GM18505 (cell line): ENCODE data around the gene PTGDS.

Experiments used
- ATAC-seq: cut with Tn5 transposase; IDR thresholded peaks from one replicate; pipeline ENCODE4 v1.9.1; 2021; ENCODE audit not compliant: unreplicated experiment
- POLR2A ChIP-seq: IDR thresholded peaks from 4 replicates; pipeline ENCODE4 v1.6.1; 2011; ENCODE audit warnings: borderline replicate concordance; ENCODE audit not compliant: insufficient read depth, insufficient read length; ENCODE audit errors: extremely low read depth

The PTGDS gene

DNA sequence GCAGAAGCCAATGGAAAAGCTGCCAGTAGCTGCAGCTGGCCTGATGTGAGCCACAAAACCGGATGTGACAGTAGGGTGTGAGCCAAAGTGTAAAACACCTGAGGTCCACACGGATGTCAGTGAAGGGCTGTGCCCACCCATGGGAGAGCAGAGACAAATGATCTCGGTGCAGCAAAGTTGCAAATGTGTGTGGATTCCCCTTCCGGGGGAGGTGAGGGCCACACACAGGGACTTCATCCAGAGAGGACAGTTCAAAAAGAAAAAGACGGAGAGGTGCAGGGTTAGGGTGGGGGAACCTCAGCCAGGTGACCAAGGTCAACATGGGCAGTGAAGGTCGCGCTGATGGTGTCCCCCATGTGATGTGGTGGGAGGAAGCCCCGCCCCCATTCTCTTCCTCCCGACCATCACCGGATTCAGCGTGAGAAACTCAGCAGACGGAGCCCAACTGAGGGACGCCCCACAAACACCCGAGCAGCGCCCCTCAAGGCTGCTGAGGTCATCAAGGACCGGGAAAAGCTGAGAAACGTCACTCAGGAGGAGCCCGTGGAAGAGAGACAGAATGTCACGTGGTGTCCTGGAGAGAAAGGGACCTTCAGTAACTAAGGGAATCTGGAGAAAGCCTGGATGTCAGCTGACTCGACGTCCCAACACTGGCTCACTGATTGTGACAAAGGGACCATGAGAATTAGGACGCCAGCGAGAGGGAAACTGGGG, 11.4 kb upstream of the PTGDS start:
- ATAC-seq, result no peak
- TF ChIP-seq POLR2A, result no peak

DNA sequence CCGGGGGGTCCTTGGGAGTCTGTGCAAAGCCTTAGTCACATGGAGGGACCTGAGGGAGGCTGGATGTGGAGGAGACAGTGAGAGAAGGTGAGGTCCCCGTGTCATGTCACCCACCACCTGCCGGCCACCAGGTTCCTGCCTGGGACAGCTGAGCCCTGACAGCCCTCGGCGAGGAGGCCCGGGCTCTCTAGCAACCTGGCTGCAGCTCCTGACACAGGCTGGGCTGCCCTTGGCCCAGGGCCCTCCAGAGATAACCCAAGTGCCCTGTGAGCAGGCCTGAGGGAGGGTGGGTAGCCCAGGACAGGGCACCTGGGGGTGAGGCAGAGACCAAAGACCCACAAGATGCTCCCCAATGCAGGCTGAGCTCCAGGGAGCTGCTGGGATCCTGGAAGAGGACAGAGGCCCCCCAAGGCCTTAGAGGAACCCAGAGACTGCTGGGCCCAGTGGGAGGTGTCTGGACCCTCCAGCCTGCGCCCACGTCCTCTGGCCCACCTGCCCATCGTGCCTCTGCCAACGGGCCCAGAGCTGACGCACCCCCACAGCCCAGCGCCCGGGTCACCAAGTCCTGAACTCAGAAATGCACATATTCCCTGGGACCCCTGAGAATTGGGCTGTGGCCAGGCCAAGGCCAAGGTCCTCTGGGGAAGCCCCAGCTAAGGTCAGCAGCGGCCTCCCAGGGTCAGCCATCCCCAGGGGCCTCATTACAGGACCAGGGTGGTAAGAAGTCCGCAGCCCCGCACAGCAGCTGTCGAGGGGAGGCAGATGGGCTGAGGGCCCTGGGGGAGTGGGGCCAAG, 8.8 kb upstream of the PTGDS start:
- no peak for TF ChIP-seq POLR2A
- ATAC-seq, result no peak

DNA sequence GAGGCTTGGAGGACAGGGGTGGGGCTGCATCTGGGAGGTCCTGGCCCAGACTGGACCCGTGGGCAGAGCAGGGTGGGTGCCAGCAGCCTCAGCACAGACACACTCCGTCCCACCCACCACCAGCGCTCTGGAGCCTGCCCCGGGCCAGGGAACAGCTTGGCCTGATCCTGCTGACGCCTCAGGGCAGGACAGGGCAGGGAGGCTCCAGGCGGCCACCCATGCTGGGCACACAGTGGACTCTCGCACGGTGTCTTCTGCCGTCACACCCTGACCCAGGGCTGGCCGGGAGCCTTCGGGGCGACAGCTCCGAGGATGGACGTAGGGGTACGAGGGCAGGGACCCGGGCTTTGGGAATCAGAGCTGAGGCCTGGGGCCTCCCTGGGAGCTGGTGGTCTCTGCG, 8.2 kb upstream of the PTGDS start:
- TF ChIP-seq POLR2A, result no peak
- no peak for ATAC-seq

DNA sequence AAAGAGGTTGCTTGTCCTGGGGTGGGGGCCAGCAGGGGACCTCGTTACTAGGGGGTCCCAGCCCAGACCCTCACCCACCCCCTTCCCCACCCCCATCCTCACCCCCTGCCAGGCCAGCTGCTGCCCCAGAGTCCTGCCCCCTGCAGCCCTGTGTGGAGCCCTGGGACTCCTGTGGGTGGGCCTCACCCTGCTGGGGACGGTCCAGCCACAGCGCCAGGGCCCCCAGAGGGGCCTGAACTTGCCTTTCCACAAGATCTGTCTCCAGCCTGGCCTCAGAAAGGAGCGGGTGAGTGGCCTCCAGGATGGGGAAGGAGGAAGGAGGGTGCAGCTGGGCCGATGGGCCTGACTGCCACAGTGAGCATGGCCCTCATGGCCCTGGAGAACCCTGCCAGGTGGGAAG, 7.5 kb upstream of the PTGDS start:
- TF ChIP-seq POLR2A, result no peak
- no peak for ATAC-seq

DNA sequence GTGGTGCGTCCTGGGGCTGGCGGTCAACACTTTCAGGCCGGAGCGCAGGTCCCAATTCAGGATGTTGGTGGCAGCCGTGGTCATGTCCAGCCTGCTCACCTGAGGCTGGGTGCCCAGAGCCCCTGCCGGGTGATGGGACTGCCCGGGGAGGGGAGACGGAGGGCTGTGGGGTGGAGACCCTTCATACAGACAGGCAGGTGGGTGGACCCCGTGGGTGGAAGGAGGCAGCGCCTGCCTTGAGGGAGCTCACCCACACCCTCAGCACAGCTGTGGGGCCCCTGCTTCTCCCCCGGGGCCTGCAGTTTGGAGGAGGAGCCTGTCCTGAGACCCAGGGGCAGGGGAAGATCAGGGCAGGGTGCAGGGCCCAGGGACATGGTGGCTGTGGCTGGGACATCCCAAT, 6.9 kb upstream of the PTGDS start:
- TF ChIP-seq POLR2A, result no peak
- no peak for ATAC-seq

DNA sequence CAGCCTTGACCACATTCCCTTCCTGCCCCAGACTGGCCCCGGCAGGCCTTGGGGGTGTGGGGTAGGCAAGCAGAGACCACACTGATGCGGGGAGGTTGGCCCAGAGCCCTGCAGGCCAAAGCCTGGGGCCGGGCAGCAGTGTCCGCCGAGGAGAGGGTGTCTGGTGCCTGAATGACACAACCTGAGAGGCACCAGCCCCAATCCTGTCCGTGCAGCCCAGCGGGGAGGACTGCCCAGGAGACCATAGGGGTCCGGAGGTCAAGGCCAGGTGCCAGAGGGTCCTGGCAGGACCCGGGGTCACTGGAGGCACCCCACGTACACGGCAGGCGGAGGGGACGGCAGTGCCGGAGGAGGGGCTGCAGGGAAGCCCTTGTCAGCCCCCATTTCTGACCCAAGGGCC, 5.6 kb upstream of the PTGDS start:
- ATAC-seq, result no peak
- TF ChIP-seq POLR2A, result no peak

DNA sequence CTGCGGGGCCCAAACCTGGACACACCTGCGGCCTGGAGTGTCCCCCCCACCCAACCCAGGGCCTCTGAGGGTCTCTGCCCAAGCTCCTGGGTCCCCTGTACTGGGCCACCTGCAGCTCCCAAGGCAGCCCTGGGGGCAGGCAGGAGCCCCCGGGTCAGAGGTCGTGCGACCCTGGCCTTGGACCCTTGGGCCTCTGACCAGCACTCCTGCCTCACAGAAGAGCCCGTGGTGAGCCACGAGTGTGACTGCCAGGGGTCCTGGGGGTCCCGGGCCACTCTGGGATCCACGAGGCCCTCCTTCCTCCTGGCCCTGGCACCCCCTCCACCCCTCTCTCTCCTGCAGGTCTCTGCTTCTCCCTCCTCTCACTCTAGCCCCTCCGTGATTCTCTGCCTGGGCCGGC, 5.0 kb upstream of the PTGDS start:
- no peak for TF ChIP-seq POLR2A
- no peak for ATAC-seq

DNA sequence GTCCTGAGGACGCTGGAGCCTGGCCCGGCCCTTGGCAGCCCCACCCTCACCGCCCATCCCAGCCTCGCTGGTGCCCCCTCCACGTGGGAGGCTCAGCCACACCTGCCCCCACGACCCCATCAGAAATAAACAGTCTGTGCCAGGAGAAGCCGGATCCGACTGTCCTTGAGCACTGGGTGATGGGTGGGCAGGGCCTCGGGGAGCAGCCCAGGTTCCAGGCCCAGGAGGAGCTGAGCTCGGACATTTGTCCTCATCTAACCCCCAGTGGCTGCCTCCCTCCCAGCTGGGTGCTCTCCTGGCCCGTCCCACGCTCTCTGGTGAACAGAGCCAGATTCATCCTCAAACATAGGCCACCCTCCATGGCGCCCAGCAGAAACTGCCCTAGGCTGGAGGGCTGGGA, 4.6 kb upstream of the PTGDS start:
- no peak for ATAC-seq

DNA sequence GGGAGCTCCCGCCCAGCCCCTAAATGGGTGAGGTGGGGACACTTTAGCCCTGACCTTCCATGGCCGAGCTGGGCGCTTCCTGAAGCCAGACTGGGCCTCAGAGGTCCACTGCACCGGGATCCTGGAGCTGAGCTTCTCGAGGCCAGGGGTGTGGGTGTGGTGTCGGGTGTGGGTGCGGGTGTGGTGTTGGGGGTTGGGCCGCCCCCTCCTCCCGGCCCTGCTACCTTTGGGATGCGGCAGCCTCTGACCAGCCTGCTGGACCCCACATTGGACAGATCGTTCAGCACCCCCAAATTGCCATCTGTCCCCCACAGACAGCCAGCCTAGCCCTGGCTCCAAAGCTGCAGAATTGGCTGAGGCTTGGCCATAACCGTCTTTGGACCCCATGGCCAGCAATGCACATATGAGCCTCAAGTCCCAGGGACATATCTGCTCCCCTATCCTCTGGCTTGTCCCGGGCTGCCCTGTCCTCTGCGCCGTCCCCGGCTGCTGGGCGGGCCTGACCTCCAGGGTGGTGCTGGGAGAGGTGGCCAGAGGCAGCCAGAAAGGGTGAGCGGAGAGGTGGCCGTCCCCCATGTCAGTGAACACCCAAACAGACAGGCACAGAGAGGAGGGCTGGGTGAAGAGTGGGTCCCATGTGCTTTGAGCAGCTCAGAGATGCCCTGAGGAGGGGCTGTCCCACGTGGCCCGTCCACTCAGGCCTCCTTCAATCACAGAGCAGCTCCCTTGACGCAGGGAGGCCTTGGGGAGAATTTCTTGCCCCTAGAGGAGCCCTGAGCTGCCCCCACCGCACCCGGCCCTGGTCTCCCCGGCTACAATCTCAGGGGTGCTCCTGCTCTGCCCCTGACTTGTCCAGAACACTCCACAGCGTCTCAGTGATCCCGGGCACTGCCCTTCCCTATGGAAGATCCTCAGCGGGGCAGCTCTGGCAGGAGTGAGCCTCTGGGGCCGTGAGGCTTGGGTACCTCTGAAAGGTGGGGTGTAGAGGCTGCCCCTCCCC, 3.4 kb upstream of the PTGDS start:
- TF ChIP-seq POLR2A, result no peak
- ATAC-seq, result no peak

More for the DNA sequence above, 4.6 kb upstream of the PTGDS start:
- TF ChIP-seq POLR2A, result no peak

DNA sequence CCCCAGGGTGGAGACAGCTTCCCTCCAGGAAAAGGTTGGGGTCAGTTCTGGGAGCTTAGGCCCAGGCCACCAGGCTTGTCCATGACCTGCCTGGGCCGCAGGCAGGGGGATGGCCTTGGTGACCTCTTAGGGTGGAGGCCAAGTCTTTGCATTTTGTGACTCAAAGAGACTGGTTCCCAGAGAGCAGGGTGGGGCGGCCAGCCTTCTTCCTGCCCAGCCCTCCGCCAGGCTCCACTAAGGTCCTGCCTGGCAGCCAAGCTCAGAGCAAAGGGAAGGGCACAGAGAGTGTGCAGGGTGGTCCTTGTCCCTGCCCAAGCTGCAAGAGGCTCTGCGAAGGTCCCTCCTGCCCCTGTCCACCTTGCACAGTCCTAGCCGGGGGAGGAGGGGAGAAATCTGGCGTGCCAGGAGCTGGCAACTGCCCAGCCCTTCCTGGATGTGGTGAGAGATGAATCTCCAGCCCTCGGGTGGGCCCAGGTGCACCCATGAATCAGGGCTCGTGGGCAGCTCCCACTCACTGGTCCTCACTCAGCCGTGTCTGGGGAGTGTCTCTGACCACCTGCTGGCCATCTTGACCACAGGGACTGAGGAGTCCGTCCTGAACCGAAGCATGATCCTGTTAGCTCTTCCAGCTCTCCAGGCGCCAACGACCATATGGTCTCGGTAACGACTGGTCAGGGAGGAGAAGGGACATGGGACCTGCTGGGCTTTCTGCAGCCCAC, 2.3 kb upstream of the PTGDS start:
- ATAC-seq, result no peak
- no peak for TF ChIP-seq POLR2A

DNA sequence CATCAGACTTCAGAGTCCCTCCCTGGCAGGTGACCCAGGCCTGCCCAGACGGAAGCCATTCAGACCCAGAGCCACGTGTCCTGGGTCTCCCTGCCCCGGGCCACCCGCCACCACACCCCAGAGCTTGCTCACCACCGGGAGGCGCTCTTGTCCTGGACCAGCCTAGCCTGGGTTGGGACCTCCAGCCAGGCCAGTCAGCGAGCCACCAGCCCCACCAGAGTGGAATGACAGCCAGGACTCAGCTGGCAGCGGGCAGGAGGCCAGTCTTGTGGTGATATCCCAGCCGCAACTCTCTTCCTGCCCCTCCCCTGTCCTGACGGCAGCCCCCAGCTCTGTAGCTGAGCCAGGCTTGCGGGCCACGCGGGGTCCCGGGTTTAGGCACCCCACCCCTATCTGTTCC, 1.7 kb upstream of the PTGDS start:
- TF ChIP-seq POLR2A, result no peak

DNA sequence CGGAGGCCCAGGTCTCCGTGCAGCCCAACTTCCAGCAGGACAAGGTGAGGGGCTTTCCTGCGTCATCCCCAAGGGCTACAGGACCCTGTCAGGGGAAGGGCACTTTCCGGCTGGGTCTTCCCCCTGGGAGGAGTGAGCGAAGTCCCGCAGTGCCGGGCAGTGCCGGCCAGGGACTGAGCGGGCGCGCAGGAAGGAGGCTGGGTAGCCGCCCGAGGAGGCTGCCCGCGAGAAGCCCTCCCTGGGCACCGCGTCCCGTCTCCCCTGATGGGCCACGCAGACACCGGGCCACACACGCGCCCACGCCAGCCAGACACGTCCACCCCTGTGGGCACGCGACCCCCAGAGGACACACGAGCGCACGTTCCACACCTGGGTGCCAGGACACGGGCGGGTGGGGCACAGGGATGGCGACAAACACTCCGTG, 357 bp downstream of the PTGDS start:
- ATAC-seq, result no peak
- TF ChIP-seq POLR2A, result no peak

More for the DNA sequence above, 1.7 kb upstream of the PTGDS start:
- ATAC-seq, result no peak

DNA sequence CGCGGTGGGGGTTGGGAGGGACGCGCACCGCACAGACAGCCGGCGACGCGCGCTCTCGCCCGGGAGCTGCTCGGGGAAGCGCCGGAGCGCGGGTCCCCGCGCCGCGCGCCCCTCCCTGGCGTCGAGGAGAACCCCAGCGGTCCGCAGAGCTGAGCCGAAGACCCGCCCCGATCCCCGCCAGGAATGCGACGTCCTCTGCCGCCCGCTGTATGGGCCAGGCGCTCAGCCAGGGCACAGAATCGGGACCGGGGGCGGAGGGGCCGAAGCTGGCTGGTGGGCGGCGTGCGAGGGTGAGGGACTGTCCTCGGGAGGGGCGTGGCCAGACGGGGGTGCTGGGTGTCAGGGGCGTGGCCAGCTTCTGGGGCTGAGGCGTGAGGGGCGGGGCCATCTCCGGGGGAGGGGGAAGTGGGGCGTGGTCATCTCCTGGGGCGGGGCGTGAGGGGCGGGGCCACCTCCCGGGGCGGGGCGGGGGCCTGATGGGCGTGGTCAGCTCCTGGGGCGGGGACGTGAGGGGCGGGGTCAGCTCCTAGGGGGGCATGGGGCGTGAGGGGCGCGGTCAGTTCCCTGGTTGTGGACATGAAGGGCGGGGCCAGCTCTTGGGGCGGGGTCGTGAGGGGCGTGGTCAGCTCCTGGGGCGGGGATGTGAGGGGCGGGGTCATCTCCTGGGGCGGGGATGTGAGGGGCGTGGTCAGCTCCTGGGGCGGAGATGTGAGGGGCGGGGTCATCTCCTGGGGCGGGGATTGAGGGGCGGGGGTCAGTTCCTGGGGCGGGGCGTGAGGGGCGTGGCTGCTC, 965 bp downstream of the PTGDS start:
- TF ChIP-seq POLR2A, result no peak
- no peak for ATAC-seq
